Urinary bladder (tissue), 4 donors: ENCODE measurements around the gene MTHFD2L. TPM values are rescaled to one million over a fixed set of nuclear protein-coding genes. Genes with fewer than 3 reads are reported as not detected.

Experiments used
- DNase-seq: peaks from one replicate; pipeline ENCODE4 v3.0.0-alpha.2; 2015; ENCODE audit errors: extremely low spot score
- H3K27ac ChIP-seq: one replicate; pipeline ENCODE4 v1.5.1; 2013; ENCODE audit warnings: low read depth, mild to moderate bottlenecking, moderate library complexity
- H3K36me3 ChIP-seq: one replicate; pipeline ENCODE4 v1.6.1; 2013; ENCODE audit warnings: mild to moderate bottlenecking, moderate library complexity; ENCODE audit not compliant: insufficient read depth
- H3K4me1 ChIP-seq: one replicate; pipeline ENCODE4 v1.6.1; 2013; ENCODE audit warnings: mild to moderate bottlenecking, moderate library complexity; ENCODE audit not compliant: insufficient read depth
- H3K4me3 ChIP-seq: one replicate; pipeline ENCODE4 v1.5.1; 2013; ENCODE audit warnings: low read depth, low read length
- WGBS: extraction: QIAGEN DNeasy Blood & Tissue Kit; methylation state at CpG from one replicate; pipeline ENCODE4 v1.1.7; 2013; 5-methylcytosine and 5-hydroxymethylcytosine counted together
- polyA plus RNA-seq: library from polyadenylated mRNA; stranded (reverse); fragments of 200-250 nt; gene quantifications from one replicate; pipeline ENCODE4 v1.2.3, GENCODE V29; 2013
- total RNA-seq: library from RNA; depleted of rRNA; stranded (reverse); fragments of >200 nt; gene quantifications from one replicate; pipeline ENCODE4 v1.2.3, GENCODE V29; 2014
- donor health status: healthy with polysubstance abuse.
- donor health status: healthy.

MTHFD2L gene
- total and polyA plus RNA-seq, 2 donors: 5.8 to 21.1 TPM

DNA sequence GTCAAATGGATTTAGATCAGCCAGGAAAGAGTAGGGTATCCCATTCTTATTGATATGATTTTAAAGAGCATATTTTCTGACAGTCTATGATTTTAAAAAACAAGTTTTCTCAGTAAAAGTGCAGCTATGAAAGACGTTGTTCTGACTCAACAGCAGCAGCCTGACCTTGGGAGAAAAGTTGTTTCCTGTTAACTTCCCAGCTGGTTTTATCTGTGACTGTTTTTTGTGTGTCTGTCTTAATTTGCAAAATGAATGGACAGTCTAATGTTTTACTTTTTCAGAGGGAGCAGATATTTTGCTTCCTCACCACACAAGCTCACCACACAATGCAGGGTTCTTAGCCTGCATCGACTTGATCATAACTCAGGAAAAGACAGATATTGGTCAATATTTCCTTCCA lies 764 bp upstream of the MTHFD2L start:
- DNase-seq: no peak
- WGBS: 20% methylated on average over 2 of the region's 2 CpGs
- H3K4me1 ChIP-seq: peaks cover 1% of the 10 kb centered on the region
- H3K36me3 ChIP-seq: no peaks in the 10 kb centered on the region
- H3K27ac ChIP-seq: no peak overlapping the region
- H3K4me3 ChIP-seq: no peak overlapping the region

DNA sequence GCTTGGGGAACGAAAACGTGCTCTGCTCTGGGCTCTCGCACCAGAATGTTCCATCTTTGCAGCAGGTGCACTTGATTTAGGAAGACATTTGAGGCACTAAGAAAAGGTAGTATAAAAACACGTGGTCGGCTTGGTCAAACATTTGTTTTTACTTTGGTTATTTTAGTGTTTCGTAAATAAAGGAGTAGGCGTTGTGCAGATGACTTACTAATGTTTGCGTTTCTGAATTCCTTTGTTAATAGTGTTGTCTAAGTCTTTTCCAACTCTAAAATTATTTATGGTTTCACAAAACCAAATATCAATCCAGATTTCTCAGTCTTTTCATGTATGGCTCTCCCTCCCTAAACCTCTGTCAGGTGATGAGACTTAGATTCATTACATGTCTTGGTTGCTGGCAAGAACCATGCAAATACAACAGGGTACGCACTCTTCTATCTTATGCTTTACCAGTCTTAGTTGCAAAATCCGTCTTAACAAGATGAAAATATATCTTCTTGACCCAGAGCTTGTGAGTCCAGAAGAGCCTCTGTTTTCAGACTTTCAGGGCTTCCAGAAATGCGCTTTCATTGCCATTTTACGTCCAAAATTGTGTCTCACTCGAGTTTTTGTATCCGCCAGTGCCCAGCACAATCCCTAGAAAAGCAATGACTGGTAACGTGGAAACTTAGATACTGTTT lies 686 bp downstream of the MTHFD2L start:
- WGBS: 17% methylated on average over 15 of the region's 15 CpGs
- H3K36me3 ChIP-seq: no peaks in the 10 kb centered on the region
- peaks cover 1% of the 10 kb centered on the region for H3K4me1 ChIP-seq
- H3K27ac ChIP-seq: peak overlapping the region; percentile 91
- DNase-seq: no peak
- H3K4me3 ChIP-seq: peak overlapping the region; percentile 84

DNA sequence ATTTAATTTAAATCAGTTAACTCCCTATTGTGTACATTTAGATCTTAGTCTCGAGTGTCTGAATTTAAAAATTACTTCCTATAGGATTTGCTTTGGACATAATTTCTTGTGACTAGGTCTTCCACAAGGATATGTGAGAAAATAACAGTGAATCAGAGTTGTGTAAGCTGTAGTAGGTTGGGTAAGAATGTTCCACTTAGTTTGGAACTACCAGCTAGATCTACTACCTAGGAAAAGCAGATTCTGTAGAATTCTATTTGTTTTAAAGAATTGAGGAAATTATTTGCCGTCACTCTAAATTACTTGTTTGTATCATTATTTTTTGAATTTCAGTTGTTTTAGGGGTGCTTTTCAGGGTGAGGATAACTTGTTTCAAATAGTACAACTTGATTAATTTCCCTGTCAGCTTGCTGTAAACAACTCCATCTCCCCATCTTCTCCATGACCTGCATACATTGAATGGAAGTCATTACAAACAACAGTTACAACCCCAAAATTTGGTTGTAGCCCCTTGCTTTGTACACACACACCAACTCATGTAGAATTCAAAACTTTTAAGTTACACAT lies 1.3 kb downstream of the MTHFD2L start:
- Histone ChIP-seq H3K4me3 (no peak overlapping the region), H3K27ac (no peak overlapping the region), H3K4me1 (peaks cover 1% of the 10 kb centered on the region), H3K36me3 (no peaks in the 10 kb centered on the region)
- no peak for DNase-seq
- WGBS: 61% methylated on average over 2 of the region's 2 CpGs

DNA sequence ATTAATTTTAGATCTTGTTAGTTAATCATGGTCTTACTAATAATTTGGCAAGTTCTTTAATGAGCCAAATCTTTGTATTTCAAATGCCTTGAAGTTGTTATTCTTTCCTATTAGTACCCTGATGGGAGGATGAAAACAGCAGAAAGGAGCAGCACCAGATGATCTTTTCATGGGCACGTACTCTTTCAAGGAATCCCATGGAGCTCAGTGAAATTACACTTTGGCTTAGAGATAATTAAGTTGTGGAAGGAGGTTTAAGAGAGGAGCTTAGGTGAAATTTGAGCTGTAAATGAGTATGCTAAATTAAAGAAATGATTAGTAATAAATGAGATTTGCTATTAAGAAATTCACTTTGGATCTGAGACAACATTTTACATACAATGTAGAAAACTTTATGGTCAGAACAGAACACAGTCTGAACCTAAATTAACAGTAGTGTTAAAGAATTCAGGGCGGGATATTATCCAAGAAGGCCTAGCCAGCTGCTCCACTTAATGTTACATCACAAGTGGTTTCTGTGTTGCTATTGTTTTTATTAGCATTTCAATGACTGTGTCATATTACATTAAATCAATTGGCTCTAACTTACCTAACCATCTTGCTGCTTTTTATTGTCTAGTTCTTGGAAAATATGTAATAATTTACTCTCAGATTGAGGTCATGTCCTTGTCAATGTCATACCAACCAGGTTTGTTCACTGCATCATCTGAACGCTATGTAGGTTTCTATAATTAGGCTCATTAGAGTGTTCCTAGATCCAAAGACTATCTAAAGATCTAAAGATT lies 3.9 kb downstream of the MTHFD2L start:
- H3K36me3 ChIP-seq: no peaks in the 10 kb centered on the region
- no peak for DNase-seq
- no peak overlapping the region for H3K4me3 ChIP-seq
- 88% methylated on average over 3 of the region's 3 CpGs for WGBS
- H3K27ac ChIP-seq: no peak overlapping the region
- peaks cover 1% of the 10 kb centered on the region for H3K4me1 ChIP-seq

DNA sequence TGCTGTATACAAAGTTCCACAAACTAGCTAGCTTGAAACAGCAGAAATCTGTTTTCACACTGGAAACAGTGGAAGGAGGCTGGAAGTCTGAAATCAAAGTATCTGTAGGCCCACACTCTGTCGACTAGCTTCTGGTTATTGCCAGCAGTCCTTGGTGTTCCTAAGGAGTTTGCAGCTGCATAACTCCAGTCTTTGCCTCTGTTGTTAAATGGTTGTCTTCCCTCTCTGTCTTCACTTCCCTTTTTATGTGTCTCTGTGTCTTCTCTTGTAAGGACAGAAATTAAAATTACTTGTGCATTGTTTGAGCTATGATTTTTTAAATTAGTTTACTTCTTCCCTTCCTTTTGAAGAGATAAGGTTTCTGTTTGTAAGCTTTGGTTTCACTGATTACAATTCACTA lies 8.2 kb downstream of the MTHFD2L start:
- Histone ChIP-seq H3K4me3 (no peak overlapping the region), H3K4me1 (no peaks in the 10 kb centered on the region), H3K27ac (no peak overlapping the region), H3K36me3 (no peaks in the 10 kb centered on the region)
- DNase-seq: no peak
- 57% methylated on average over 1 of the region's 1 CpG for WGBS

DNA sequence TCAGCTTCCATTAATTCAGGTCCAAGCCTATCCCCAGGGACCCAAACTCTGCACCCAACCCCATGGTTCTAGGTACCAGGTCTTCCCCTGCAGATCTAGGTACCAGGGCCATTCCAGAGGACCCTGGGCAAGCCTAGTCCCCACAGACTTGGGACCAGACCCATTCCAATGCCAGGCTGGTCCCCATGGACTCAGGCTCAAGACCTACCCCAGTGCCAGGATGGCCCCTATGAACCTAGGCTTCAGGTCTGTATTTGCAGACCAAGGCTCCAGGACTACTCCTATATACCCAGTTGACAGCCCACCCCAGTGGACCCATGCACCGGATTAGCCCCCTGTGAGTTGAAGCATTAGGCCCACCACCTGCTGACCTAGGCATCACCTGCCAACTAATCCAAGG lies 8.9 kb downstream of the MTHFD2L start:
- no peak overlapping the region for H3K4me3 ChIP-seq
- no peak for DNase-seq
- no peaks in the 10 kb centered on the region for H3K4me1 ChIP-seq
- H3K27ac ChIP-seq: no peak overlapping the region
- no peaks in the 10 kb centered on the region for H3K36me3 ChIP-seq
- 98% methylated on average over 1 of the region's 1 CpG for WGBS

DNA sequence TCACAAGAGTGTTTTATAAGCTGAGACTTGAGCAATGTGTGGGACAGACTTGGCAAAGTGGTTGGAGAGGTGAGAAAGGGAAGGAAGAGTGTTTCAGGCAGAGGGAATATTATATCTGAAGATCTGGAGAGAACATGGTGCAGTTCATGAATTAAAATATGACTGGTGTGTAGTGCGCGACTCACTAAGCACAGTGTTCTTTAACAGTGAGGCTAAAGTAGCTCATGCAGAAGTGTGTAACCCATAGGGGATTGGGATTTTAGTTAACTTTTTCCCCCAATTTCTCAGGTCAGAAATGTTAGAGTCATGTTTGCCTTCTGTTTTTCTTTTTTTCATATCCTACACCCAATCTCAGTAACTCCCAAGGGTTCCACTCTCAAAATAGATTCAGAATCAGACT lies 9.7 kb downstream of the MTHFD2L start:
- 94% methylated on average over 2 of the region's 2 CpGs for WGBS
- DNase-seq: no peak

DNA sequence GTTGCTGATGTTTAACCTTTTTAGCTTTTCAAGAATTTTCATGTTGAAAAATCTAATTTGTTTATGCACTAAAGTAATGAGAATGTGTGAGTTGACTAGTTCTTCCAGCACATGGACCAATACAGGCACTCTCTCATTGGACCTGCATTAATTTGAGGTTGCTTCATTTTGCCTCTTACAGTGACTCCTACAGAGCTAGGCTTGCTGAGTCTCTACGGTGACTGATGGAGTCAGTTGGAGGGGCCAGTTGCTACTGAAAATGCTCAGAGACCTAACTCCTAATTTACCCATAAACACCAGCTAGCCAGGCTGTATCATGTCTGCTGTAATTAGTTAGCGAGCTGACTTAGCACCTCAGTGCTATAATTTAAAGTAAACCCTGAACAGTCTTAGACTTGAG lies 10.9 kb downstream of the MTHFD2L start:
- Histone ChIP-seq H3K4me1 (no peaks in the 10 kb centered on the region), H3K27ac (no peak overlapping the region), H3K36me3 (no peaks in the 10 kb centered on the region), H3K4me3 (no peak overlapping the region)
- DNase-seq: no peak
- 87% methylated on average over 2 of the region's 2 CpGs for whole genome bisulfite sequencing

More for the DNA sequence above, 9.7 kb downstream of the MTHFD2L start:
- no peak overlapping the region for H3K4me3 ChIP-seq
- no peaks in the 10 kb centered on the region for H3K36me3 ChIP-seq
- H3K4me1 ChIP-seq: no peaks in the 10 kb centered on the region
- H3K27ac ChIP-seq: no peak overlapping the region

DNA sequence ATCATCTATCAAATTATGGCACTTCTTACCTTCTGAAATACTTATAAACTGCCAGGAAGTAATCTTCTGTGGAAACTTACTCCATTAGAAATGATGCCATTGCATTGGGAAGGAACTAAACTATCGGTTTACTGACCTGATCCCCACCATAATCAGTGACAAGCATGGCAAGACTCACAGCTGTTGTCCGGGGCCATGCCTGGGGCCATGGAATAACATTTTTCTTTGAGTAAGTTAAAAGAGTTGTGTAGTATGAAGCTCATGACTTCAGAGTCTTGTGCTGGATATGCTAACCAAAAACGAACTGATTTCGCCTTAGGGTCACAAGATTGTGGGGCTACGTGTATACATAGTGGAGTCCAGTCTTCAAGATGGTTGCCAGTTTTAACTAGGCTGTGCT lies 15.4 kb downstream of the MTHFD2L start:
- H3K36me3 ChIP-seq: no peaks in the 10 kb centered on the region
- no peak overlapping the region for H3K4me3 ChIP-seq
- no peak for DNase-seq
- H3K4me1 ChIP-seq: no peaks in the 10 kb centered on the region
- WGBS: 82% methylated on average over 5 of the region's 5 CpGs
- no peak overlapping the region for H3K27ac ChIP-seq

DNA sequence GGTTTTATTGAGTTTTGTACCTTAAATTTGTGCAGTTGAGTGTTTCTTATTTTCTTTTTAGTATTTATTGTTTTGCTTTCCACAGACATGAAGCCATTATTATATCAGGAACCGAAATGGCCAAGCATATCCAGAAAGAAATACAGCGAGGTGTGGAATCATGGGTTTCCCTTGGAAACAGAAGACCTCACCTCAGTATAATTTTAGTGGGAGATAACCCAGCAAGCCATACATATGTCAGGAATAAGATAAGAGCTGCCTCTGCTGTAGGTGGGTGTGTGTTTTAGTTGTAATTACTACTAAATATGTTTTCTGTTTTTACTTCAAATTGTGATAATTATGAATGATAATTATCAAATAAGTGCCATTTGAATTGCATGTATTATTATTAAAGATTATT lies 16.5 kb downstream of the MTHFD2L start:
- no peak overlapping the region for H3K4me3 ChIP-seq
- no peak overlapping the region for H3K27ac ChIP-seq
- DNase-seq: no peak
- 90% methylated on average over 2 of the region's 2 CpGs for WGBS
- H3K36me3 ChIP-seq: no peaks in the 10 kb centered on the region
- H3K4me1 ChIP-seq: no peaks in the 10 kb centered on the region

DNA sequence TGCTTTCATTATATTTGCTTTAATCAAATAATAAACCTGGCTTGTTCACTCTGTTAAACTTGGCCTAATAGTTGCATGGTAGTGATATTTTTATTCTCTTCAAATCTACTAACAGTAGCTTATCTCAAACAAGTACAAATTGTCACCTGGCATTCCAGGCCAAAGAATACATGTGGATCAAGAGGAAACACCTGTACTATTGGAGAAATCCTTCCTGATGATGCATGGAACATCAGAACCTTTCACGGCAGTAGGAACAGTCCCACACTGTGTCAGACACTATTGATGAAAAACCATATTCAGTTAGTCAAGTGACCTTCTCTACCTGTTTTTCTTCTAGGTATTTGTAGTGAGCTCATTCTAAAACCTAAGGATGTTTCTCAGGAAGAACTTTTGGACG lies 17.0 kb downstream of the MTHFD2L start:
- Histone ChIP-seq H3K27ac (no peak overlapping the region), H3K4me3 (no peak overlapping the region), H3K4me1 (no peaks in the 10 kb centered on the region), H3K36me3 (no peaks in the 10 kb centered on the region)
- DNase-seq: no peak
- WGBS: 90% methylated on average over 2 of the region's 2 CpGs

DNA sequence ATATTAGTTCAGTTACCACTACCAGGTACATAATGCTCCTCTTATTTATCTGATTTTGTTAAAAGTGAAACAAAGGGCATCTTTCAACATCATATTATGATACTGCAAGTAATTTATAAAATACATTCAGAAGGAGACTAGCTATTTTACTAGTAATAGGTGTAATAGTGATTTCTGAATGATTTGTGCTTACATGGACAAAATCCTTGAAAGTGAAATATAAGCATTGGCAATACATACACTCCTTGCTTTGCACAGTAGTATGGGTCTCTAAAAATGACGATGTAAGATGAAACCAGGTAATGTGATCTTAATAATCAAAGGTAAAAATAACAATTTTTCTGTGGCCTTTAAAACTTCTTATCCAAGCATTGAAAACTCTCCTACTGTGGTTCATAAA lies 17.5 kb downstream of the MTHFD2L start:
- WGBS: 96% methylated on average over 1 of the region's 1 CpG
- no peak for DNase-seq
- Histone ChIP-seq H3K27ac (no peak overlapping the region), H3K4me3 (no peak overlapping the region), H3K36me3 (no peaks in the 10 kb centered on the region), H3K4me1 (no peaks in the 10 kb centered on the region)

DNA sequence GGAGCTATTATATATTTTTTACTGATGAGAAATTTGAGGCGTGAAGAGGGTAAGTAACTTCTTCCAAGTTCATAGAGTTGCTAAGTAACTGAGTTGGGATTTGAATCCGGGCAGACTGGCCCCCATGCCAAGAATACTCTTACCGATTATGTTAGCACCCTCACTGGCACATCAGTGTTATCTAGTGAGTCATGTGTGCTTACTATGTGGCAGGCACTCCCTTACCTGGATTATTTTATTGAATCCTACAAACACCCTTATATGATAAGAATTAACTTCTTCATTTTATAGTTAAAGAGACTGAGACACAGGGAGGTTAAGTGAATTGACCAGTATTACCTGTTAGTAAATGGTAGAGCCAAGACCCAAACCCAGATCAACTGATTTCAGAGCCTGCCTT lies 20.9 kb downstream of the MTHFD2L start:
- no peak overlapping the region for H3K27ac ChIP-seq
- H3K4me3 ChIP-seq: no peak overlapping the region
- WGBS: 87% methylated on average over 3 of the region's 3 CpGs
- no peaks in the 10 kb centered on the region for H3K4me1 ChIP-seq
- no peaks in the 10 kb centered on the region for H3K36me3 ChIP-seq
- no peak for DNase-seq

DNA sequence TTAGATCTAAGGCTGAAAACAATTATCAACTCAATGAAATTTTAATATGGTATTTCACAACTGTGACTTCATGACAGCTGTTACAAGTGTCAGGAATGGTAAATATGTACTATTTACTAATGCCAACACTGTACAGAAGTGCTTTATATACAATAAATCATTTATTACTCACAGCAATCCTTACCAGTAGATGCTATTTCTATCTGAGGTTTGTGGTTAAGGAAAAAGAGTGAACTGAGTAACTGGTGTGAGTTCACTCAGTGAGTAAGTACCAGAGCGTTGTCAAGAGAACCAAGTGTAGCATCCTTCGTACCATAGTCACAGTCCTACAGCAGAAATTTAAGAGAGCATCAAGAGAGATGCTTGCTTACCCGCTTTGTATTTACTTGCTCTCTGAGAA lies 23.3 kb downstream of the MTHFD2L start:
- Histone ChIP-seq H3K4me3 (no peak overlapping the region), H3K36me3 (no peaks in the 10 kb centered on the region), H3K27ac (no peak overlapping the region), H3K4me1 (no peaks in the 10 kb centered on the region)
- DNase-seq: no peak
- WGBS: 94% methylated on average over 3 of the region's 3 CpGs
